ENCODE data around the gene TMEM229B. TPM values are rescaled to one million over a fixed set of nuclear protein-coding genes. Genes with fewer than 3 reads are reported as not detected.

Gene TMEM229B
- total RNA-seq (2014; rRNA removed): 0.06 TPM in 1 of 2 replicates, not detected in the other
- 0.02 TPM for polyA plus RNA-seq (2012)

DNA sequence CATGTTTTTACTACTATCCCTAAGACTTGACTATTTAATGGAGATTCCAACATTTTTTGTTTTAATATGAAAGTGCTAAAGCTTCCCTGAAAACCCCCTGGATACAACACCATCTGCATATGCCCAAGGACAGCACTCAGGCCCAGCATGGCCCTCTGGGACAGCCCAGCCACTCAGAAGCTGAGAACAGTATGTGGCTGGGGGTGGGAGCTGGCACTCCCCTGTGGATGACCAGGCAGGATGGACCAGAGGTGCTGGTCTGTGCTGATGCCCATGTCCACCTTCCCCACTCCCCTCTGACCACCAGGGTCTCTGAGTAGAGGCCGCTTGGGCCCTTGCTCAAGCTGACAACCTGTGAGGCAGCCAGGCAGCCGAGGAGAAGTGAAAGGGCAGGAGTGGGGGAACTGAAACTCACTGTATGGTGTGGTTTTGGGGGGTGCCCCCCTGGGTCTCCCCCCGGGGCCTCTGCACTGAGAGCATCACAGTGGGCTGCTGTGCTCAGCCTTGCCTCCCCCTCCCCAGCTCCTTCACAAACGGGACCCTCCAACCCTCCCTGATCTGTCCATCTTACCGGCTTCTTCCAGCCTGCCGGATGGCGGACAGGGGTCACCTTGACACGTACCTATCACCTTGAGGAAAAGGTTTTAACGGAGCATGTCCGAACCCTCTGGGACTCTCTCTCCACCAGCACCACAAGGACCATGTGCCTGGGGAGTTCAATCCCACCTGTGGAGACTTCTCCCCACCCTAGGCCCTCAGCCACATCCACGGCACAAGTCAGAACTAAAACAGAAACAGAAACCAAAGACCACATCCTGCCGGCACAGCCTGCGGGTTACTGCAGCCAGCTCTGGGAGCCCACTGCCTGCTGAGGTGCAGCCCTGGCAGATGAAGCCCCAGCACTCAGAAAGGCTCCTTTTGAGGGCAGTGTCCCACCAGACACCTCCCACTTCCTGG, at the start of gene TMEM229B:
Gene TMEM229B (minus strand): TSS at position 785 of the 957 bp plus-strand sequence. CDS start 14,798 bp downstream, outside the sequence.
- no peak for DNase-seq (ENCODE audit: low read depth)

DNA sequence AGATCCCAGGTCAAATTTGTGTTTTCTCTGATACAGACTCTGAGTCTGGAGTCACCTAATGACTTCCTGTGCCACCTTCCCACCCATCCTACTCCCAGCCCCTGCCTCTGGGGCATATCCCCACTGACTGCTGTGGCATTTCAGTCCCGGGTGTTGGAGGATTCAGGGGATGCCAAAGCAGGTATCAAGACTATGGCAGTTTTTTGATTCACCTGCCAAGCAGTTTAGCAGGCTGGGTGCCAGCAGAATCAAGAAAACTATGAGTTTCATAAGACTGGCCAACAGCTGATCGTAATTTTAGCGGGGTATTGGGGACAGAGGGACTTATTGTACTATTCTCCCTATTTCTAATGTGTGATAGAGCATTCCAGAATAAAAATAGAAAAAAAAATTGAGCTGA, 49.2 kb upstream of the TMEM229B start:
- DNase-seq (ENCODE audit: low read depth): no peak

DNA sequence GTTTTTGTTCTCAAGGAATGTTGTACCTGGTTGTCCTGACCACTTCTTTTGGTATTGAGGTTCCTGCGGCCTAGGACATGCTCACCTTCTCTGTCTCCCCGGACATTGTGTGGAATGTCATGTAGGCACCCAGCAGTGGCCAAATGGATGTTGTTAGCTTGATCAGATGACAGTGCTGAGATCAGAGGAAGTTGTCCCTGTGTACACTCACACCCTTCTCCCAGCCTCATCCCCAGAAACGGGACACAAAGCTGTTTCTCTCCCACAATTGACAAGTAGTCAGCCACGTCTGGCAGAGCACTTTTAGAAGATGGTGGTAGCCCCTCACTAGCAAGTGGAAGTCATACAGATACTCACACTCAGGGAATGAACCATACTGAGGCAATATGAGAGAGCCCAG, 47.6 kb upstream of the TMEM229B start:
- DNase-seq (ENCODE audit: low read depth): no peak

DNA sequence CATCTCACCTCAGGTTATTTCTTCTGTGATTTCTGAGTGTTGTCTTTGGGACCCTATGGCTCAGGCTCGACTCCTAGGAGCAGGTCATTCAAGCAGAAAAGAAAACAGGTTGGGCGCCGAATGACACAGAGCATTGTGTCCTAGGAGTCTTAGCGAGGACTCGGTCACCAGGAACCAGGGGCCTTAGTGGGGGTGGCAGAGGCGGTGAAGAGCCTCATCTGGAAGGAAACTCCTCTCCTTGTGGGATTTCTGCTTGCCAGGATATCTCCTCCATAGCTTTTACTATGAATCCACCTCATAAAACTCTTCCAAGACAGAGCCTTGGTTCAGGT, 45.2 kb upstream of the TMEM229B start:
- DNase-seq (ENCODE audit: low read depth): no peak

DNA sequence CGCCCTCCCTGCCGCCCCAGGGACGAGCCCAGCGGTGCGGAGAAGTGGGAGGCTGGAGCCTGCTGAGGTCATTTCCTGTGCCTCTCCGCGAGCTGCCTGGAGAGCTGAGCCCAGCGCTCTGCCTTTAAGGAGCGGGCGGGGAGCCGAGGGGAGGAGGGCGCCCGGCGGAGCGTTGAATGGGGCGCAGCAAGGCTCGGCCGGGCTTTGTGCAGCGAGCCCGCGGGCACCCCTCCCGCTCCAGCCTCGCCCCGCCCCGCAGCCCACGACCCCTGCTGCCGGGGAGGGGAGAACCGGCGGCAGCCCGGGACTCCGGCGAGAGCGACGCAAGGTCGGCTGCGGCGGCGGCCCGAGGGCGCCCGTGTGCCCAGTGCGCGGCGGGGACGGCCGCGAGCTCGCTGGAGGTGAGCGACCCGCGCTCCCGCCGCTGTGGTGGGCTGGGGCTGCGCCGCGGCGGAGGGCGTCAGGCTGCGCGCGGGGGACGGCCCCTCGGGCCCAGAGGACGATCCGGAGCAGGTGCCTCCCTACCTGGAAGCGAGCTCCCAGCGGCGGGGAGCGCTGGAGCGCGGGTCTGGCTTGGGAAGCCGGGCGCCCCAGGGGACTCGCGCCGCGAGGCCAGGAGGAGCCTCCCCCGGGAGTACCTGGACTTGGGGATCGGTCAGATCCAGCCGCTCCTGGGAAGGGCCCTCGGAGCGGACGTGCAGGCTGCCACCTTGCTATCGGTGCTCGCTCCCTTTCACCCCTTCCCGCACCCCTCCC, 44.7 kb upstream of the TMEM229B start, which contains the start of gene PLEKHH1:
Gene PLEKHH1 (plus strand): TSS at position 293 of the 756 bp plus-strand sequence. CDS start 8,578 bp downstream, outside the sequence.
- DNase-seq (ENCODE audit: low read depth): peak; percentile 23

DNA sequence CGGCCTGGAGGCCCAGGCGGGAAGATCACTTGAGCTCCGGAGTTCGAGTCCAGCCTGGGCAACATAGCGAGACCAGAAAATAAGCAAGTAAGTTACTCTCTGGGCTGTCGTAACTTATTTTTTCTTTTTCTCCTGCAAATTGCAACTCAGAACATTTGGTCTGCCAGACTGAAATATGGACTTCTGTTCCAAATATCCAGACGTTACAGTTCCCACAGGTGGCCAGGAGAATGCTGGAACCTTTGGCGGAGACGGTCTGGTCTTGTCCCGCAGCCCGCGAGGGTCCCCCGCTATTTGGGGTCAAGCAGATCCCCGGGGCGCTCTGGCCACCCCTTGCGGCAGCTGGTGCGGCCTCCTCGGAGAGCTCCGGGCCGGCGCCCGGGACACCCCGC, 44.1 kb upstream of the TMEM229B start:
- DNase-seq (ENCODE audit: low read depth): no peak

DNA sequence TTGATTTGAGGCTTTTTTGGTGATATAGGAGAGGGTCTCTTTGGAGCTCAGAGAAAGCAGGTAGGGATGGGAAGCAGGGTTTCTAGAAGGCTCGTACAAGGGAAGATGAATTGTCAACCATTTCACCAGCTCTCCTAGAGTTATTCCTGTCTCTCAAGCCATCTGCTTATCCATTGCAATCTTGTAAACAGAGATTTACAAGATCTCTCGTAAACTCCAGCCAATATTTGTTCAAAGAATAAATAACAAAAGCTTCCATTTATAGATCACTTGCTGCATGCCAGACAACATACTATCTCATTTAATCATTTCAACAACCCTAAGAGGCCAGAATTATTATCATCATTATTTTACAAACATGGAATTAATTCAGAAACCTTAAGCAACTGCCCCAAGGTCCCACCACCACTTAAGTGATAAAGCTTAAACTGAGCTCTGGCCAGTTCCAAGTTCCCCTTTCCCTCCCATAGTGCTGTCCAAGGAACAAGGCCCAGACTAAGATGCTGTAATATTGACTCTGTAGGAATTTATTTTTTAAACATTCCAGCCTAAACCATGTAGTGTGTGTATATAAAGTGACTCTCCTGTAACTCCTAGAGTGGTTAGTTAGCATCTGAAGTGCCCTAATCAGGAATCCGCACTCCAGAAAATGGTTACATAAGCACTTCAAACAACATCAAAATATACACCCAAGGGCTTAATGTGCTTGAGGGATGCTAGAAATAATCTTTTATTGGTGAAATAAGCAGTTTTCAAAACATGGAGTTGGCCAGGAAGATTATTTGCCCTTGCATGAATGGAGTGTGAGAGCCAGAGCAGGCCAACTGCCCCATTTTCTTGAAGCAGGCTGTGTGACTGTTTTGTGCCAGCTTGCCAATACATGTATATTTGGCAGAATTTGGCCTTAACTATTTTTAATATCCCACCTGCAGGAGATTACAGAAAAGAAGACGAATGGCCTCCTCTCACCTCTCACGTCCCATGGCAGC, 41.7 kb upstream of the TMEM229B start:
- DNase-seq (ENCODE audit: low read depth): no peak

DNA sequence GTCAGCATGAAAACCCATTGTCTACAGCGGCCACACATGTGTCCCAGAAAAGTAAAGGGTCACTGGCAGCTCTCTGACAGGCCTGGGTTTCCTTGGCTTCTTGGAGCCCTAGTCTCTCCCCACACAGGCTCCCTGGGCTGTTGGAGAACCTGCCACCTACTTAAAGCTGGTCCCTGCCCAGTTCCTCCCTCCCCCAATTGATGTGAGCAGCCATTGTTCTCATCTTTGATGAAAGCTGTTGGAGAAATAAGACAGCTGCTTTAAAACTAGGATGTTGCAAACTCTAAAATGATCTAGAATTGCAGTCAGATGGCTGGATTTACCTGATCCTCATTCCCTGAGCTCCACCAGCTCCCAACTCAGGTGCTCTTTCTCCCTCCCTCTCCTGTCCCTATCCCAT, 39.8 kb upstream of the TMEM229B start:
- no peak for DNase-seq (ENCODE audit: low read depth)

DNA sequence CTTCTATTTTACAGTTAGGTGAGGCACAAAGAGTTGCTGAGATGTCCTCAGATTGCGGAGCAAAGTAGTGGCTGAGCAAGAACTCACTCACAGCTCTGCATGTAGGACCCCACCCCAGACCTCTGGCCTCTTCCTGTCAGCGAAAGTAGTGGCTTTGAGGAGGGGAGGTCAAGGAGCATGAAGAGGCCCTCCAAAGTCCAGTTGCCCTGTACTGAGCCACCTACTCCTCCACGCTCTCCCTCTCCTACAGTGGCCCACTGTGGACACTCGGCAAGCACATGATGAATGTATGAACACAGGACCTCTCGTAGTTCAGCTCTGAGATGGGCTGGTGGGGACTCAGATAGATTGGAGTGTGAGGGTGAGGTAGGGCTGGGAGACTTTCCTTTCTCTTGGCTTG, 39.2 kb upstream of the TMEM229B start:
- DNase-seq (ENCODE audit: low read depth): no peak

DNA sequence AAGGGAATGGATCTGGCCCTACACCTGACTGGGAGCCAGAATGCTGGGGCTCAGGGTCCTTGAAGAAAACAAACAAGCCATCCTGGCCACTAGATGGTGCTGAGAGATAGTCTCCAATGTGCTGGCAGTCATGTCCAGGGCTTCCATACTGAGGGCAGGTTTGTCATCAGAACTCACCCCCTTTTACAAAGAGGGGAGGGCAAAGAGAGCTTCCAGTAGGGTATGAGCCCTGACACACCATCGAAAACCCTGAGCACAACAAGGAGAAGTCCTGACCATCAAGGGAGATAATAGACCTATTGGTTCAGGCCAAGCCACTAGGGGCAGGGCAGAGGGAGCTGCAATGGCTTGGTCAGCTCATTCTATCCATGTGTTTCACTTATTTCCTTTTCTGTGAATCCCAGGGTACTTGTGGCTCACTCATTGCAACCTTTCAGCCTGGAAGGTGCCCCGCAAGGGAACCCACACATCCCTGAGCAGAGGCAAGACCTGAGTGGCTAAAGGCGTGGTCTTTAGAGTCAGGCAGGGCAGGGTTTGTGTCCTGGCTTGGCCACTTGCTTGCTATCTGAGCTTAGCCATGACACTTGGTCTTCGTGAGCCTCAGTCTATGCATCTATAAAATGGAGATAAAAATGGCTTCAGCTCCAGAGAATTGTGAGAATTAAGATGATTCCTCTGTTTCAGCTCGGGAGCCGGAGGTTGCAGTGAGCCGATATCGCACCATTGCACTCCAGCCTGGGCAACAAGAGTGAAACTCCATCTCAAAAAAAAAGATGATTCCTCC, 38.3 kb upstream of the TMEM229B start:
- DNase-seq (ENCODE audit: low read depth): peak; percentile 38

DNA sequence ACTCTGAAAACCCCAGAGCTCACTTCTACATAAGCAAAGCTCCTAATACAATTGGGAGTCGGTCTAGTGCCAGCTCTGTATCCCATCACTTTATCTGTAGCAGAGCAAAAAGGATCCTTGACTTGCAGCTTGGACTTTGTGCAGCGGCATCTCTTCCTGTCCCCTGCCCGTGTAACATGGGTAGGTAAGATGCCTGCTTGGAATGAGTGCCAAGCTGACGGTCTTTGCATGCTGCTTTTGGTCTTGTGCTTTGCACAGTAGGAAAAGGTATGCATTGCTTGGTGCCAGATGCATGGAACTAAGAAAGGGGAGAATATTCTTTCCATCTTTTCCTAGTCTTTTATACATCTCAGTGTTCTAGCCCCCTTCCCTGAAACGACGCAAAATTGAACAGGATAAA, 37.7 kb upstream of the TMEM229B start:
- no peak for DNase-seq (ENCODE audit: low read depth)

DNA sequence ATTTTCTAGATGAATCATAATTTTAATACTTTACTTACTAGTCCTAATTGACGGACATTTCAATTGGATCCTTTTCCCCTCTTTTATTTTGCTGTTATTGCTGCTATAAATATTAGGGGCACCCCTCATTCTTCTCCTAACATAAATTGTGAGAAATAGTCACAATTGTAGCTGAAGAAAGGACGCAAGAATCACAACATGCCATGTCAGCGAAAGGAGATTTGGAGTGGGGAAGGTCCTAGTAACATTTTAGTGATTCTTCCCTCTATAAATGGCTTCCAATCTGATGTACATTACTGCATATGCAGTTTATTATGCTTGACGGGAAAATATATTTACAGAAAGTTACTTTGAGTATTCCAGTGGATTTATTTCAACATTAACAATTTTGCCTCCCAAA, 36.9 kb upstream of the TMEM229B start:
- DNase-seq (ENCODE audit: low read depth): no peak

DNA sequence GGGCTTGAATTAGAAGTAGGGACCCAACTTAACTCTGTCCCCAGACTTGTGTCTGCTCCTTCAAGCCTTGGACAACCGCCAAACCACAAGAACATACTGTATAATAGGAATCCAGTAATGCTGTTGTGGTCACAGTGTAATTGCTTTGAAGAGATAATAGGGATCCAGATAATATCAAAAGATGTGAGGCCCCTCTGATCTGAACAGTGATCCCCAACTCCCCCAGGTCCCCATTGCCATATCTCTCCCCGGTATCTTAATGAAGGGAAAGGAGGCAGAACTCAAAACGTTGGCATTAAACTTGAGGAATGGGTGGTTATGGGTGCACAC, 36.1 kb upstream of the TMEM229B start:
- no peak for DNase-seq (ENCODE audit: low read depth)

DNA sequence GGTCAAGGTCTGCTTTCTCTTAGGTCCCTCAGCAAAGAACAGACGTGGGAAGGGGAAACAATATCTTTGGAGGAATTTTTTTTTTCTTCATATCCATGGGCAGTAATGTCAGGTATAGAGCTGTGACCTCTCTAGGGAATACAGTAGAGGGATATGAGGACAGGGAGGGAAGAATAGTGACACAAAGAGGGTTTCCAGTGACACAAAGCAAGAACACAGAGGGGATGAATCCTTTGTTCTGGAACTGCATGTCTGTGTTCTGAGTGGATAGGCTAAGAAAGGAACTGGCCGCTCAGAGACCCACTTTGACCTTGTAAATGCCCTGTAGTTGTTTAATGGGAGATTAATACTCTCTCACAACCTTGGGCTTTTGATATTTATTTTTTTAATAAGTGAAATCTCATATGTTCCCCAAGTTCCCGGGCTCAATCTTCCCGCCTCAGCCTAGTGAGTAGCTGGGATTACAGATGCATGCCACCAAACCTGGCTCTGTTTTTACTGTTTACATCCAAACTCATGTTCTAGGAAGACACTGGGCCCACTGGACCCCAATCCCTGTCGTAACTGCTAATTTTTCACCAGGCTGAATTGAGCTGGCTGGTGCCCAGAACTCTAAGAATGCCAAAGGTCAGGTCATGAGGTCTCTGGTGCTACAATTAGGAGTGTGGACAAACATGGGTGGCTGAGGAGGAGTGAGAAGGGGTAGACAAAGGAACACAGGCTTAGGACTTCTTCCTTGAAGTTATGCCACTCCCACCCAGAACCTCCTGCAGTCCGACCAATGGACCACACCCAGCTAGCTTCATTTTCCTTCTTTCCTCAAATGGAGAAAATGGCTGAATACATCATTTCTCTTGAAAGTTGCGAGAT, 35.5 kb upstream of the TMEM229B start:
- no peak for DNase-seq (ENCODE audit: low read depth)

DNA sequence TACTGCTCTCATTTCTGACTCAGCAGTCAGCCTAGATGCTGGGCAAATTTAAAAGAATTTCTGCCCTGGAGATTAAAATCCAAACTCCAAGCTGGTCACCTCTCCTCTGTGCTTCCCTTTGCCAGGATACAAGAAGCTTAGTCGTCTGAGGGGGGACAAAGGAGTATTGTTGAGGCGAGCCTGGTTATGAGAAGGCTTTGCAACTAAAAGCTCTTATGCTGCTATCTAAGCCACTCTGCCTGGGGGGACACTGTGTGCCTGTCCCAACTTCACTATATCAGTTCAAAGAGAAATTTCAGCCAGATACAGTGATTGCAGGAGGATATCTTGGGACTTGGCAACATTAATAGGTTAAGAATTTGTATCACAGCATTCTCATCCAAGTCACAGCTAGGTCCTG, 33.7 kb upstream of the TMEM229B start:
- no peak for DNase-seq (ENCODE audit: low read depth)

DNA sequence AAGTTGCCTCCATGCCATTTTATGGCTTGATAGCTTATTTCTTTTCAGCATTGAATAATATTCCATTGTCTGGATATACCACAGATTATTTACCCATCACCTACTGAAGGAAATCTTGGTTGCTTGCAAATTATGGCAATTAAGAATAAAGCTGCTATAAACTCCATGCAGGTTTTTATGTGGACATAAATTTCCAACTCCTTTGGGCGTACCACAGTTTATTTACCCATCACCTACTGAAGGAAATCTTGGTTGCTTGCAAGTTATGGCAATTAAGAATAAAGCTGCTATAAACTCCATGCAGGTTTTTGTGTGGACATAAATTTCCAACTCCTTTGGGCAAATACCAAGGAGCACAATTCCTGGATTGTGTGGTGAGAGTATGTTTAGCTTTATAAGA, 32.0 kb upstream of the TMEM229B start:
- DNase-seq (ENCODE audit: low read depth): no peak

DNA sequence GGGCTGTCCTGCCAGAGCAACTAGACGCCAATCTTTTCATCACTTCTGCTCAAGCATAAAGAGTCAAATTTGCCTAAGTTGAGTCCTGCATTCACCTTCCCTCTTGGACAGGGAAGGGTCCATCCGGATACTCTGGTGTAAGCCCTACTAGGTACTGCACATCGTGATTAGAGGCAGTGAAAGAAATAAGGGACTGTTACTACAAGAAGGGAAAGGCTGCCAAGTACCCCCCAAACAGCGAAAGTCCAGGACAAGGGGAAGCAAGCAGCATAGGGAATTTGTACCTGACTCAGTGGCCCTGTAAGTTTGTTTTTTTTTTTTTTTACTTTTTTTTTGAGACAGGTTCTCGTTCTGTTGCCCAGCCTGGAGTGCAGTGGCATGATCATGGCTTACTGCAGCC, 30.9 kb upstream of the TMEM229B start:
- DNase-seq (ENCODE audit: low read depth): no peak

DNA sequence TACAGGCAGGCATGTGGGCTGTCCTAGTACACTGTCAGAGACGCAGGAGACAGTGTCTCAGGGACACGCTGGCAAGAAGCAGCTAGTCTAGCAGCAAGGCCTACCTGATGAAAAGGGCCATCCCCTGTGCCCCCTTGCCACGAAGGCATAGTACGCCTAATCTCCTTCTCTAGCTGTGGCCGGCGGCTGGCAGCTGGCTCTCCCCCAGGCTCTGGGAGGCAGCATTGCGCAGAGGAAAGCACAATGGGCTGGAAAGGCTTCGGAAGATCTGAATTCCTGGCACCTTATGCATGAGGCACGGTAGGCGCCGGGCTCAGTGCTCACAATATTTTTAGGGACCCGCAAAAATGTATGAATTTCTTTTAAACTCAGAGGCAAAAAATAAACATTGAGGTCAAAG, 28.6 kb upstream of the TMEM229B start:
- DNase-seq (ENCODE audit: low read depth): no peak

DNA sequence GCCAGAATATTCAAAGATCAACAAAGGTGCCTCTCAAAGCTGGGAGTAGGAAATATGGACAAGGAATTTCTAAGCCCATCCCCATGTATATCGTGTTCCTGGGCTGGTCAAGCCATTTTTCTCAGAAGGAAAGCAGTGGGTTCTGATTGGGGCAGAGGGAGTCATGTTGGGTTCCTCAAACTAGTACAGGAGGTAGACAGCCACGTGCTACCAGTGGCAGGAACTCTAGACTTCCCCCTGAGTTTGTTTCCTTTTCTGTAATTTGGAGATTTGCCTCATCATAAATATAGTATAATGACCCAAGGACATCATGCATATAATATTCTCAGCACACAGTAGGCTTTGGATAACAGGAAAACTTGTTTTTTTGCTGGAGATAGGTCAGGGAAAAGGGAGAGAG, 28.2 kb upstream of the TMEM229B start:
- DNase-seq (ENCODE audit: low read depth): no peak

All from LHCN-M2 (cell line).